Left kidney (tissue), 2 donors: ENCODE measurements around the gene UBR7. TPM values are rescaled to one million over a fixed set of nuclear protein-coding genes. Genes with fewer than 3 reads are reported as not detected.

Source experiments
- DNase-seq: peaks from one replicate; pipeline ENCODE4 v3.0.0-alpha.2; 2013
- polyA plus RNA-seq: library from polyadenylated mRNA; unstranded; fragments of 120-200 nt; gene quantifications from one replicate; pipeline ENCODE4 v1.2.1, GENCODE V29; 2013; ENCODE audit not compliant: insufficient read length

Gene UBR7
- polyA plus RNA-seq, 1 donor: 40.0 TPM

DNA sequence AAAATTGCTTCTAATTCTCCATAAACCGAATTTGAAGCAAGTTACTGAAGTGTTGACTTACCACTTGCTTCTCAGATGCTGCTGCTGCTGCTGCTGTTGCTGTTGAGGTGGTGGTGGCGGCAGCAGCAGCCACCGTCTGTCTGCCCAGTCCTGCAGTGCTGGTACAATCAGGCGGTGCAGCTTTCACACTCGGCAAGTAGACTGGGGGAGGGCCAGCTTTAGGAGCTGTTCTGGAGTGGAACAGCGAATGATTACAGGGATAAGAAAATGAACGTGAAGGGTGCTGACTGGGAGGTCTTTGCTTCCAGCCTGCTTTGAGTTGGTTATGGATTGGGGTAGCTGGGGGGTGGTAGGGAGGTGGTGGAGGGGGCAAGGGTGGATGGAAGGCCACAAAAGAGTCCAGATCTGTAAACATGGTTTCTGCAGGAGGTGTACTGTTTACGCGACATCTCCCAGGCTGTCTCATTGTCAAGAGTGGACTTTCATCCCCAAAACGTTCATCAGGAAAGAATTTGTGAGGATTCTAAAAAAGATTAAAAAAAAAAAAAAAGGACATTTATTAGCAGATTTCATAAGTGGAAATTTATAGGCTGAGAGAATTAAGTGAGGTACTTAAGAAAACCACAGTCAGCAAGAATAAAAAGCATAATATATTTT, 38.8 kb downstream of the UBR7 start:
- no peak for DNase-seq

DNA sequence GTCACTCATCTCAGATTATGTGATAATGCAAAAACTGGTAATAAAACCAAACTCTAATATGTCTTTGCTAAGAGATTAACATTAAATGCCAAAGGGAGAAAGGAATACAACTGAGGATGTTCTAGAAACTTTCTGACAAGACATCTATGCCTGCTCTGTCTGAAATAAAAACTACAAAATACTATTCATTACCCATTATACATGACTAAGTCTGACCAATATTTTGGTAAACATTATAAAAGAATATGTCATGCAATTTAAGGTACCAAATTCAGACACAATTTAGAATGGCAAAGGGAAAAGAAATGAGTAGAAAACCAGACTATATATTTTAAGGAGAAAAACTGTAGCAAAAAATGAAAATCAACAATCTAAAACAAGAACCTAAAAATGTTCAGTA, 39.5 kb downstream of the UBR7 start:
- no peak for DNase-seq

DNA sequence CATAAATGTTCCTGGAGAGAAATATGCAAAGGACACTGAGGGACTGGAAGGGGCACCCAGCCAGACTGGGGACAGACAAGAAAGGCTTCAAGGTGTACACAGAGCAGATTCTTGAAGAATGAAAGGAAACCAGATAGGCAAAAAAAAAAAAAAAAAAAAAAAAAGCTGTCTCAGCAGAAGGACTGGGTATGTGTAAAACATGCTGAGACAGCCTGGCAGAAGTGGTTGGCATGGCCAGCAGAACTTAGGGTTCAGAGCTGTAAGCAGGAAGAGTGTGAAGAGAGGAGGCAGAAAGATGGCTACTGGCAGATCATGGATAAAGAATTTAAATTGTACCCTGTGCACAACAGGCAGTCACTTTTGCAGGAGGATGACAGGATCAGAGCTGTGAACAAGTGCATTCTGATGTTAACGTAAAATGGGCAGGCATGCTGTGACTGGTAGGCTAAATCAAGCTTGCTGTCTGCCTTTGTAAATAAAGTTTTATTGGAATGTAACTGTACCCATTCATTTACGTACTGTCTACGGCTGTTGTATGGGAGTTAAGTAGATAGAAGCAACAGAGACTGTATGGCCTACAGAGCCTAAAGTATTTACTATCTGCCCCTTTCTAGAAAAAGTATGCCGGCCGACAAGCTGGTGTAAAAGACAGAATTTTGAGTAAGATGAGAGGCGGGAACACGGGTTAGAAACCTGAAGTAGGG, 42.2 kb downstream of the UBR7 start:
- no peak for DNase-seq

DNA sequence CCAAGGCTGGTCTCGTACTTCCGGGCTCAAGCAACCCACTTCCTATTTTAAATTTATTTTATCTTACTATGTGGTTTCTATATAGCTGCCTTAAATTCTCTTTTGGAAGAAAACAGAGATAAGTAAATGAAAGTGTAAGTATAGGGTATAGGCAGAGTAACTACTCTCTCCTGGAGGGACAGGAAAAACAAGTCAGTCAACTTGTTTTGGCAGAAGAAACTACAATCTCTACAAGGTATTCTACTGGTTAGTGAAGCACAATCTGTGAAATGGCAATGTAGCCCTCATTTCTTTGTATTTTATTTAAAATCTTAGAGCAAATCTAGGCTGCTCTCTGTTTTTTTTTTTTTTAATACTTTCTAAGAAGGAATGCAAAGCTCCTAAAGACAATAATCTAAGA, 55.4 kb downstream of the UBR7 start:
- DNase-seq: no peak

DNA sequence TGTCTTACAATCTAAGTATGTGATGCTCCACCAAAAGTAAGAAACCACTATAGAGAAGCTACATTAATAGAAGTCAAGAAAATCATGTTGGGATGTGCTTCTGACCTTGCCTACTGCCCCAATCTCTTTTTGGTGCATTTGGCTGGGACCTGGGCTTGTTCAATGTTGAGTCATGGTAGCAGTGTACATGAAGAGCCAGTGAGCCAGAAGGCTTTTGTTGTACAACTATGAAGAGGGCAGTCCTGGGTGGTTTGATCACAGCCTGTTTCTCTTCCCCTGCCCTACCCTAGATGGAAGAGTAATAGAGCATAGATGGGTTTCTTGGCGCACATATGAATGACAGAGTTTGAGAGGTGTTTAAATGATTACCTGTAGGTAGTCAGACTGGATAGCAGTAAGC, 56.4 kb downstream of the UBR7 start:
- DNase-seq: no peak

DNA sequence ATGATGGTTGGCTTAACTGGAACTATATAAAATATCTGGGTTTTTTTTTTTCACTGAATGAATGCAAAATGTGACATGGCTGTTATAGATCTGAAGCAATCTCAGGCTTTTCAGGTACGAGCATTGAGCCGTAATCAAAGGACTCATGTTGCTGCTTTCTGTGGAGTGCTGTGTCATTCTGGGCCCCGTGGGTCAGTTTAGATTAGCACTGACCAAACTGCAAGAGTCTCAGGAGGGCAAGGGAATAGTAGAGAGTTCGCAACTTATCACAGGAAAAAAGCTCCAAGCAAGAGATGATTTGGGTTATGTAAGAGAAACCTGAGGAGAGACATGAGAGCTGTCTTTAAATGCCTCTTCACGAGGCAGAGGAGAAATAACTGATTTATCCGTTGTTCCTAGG, 59.1 kb downstream of the UBR7 start:
- no peak for DNase-seq

DNA sequence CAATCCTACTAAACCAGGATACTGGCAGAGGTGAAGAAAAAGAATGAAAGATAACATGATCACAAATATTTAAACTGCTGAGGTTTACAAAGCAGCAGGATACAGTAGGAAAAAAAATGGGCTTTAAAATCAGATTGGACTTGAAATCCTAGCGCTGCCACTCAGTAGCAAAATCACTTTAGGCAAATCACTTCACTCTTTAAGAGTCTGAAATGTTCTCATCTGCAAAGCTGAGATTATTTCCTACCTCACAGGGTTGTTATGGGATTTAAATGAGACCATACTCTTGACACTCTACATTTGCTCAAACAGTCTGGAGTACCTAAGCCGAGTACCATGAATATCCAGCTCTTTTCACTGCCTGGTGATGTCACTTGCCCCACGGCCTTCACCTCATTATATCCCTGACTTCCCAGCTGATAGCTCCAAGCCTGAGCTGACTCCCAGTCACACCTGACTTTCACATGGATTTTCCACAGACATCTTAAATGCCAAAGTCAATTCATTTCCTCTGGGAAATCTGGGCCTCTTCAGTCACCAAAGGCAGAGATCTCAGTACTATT, 60.2 kb downstream of the UBR7 start:
- no peak for DNase-seq

DNA sequence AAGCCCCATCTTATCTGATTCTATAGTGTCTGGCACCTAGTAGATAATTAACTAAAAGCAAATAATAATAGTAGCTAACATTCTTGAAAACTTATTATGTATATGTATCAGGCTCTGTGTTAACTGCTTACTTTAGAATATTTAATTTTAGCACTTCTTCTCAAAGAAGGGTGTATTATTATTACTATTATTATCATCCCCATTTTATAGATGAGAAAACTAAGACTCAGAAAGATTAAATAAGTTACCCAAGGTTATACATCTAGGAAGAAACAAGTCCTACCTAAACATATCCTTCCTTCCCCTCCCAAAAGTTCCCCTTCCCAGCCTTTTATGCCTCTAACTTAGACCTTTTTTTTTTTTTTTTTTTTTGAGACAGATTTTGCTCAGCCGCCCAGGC, 61.4 kb downstream of the UBR7 start:
- DNase-seq: no peak

DNA sequence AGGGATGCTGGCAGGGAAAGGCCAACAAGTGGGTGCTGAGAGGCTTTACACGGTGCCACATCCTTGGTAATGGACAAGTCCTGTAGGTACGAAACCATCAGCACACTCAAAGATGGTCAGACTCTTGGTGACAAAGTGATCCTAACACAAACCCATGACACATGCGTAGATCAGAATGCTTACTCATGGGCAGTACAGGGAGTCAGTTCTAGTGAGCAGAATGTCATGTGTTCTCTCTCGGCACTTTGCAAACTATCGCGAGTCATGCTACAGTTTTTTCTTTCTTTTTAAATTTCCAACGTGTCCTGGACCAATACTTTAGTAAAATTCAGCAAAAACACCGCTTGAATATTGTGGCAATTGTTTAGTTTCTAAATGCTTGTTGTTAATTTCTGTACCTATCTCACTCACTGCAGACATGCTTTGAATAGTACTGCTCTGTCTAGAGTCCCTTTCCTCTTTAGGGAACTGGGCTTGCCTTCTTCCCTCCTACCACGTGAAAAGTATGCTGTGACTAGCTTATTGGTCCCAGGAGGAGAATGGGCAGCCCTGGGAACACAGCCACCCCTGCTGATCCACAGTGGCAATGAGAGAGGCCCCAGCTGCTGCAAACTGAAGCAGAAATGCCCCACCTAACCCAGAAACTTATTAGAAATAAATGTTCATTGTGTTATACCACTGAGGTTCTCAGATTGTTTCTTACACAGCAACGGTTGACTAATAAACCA, 62.4 kb downstream of the UBR7 start:
- no peak for DNase-seq

DNA sequence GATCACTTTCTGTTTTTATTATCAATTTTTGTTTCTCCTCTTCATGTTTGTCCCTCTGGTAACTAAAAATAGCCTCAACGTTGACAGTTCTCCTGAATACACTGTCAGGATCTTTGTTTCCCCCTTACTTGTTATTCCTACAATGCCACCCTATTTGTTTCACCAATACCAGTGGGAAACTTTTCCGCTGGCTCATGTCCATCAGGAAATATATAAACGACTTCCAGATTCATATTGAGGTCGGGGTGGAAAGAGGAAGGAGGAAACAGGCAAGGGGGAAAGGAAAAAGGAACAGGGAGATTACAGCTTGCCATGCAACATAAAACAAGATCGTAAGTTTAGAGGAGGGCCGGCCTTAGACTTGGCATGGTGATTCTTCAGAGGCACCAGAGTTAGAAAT, 64.1 kb downstream of the UBR7 start:
- DNase-seq: no peak

DNA sequence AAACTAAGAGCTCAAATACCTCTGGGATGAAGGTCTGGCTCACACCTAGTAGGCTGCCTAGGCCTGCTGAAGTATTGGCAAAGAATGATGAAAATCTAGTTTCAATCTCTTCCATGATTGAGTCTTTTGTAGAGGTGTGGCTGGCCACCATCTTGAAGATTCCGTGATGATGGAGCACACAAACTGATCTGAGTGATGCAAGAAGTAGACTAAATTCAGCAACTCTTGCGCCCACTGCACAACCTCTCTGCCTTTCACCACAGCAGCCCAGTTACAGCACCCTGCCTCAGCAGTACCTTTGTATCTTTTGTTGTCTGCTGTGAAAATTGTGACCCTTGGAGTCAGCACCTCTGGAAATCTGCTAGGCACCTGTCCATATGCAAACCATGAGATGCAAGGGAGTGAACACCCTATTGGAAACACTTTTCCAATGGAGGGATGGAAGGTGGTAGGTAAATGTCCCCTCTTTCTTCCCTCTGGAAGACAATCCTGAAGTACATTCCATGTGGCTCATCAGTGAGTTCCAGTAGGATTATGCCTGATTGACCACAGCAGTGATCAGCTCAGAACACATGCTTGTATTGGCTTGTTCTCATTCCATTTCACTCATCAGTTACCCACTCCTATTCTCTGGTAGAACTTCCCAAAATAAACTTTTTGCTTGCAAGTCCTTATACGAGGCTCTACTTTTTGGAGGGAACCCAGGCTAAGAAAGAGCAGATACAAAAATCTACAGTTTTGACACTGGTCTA, 67.2 kb downstream of the UBR7 start:
- DNase-seq: no peak

DNA sequence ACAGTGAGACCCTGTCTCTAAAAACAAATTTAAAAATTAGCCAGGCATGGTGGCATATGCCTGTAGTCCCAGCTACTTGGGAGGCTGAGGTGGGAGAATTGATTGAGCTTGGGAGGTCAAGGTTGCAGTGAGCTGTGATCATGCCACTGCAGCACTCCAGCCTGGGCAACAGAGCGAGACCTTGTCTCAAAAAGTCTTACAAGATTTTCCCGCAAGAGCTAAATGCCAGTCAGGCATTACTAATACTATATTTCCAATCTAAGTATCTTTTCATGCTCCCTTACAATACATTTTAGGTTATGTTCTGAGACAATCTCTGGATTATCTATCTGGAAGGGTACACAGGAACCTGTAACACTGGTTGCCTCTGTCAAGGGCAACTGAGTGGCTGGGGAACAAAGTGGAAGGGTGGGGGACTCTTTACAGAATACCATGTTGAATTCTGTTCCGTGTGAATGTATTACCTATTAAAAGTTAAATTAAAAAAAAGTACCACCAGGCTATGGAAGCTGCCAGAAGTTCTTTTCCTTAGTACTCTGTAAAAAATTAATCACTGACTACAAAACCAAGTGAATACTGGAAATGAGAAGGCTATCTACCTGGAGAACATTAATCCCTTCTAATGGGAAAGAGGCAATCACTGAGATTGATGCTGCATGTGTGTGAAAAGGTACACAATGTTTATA, 69.1 kb downstream of the UBR7 start:
- no peak for DNase-seq

Other genes with a start within 250 kb of the UBR7 start
- gene ITPK1, start 91.3 kb upstream of the UBR7 start, polyA plus RNA-seq: 27.1 TPM
- 43.4 TPM for gene MOAP1, start 22.4 kb upstream of the UBR7 start, polyA plus RNA-seq
- 38.4 TPM for gene LYSET, start 21.9 kb upstream of the UBR7 start, polyA plus RNA-seq
- gene GON7, start 191 bp upstream of the UBR7 start, polyA plus RNA-seq: 20.5 TPM
- gene BTBD7, start 125.8 kb downstream of the UBR7 start, polyA plus RNA-seq: 62.0 TPM
- gene COX8C, start 139.9 kb downstream of the UBR7 start, polyA plus RNA-seq: 0.71 TPM
- 1.1 TPM for gene UNC79, start 223.7 kb downstream of the UBR7 start, polyA plus RNA-seq